Activated naive CD4-positive, alpha-beta T cell treated with anti-CD3 and anti-CD28 coated beads, Interleukin-2, amount 50 U/mL, for 72 hours (primary cell): ENCODE results near the gene EML5. TPM values are rescaled to one million over a fixed set of nuclear protein-coding genes. Genes with fewer than 3 reads are reported as not detected.
A peak's percentile ranks its signal among the peaks of the same experiment; 100 is the strongest.

Experiments used
- ATAC-seq, 2 donors: fragments of 150-1000 bp; cut with Tn5 transposase; 2 replicates each; pipeline ENCODE4 v1.10.0; 2021; ENCODE audit warnings: mild to moderate bottlenecking in 2 of 2, moderate library complexity in 2 of 2
- DNase-seq, 2 donors: peaks; one replicate each; pipeline ENCODE4 v3.0.0; 2021 to 2022; ENCODE audit warnings: low spot score in 2 of 2
- H3K27ac Mint-ChIP-seq, 2 donors: one replicate each; pipeline ENCODE4 v1.8.0; 2022; ENCODE audit warnings: mild to moderate bottlenecking in 2 of 2, mixed read lengths in 2 of 2
- H3K36me3 Mint-ChIP-seq, 2 donors: one replicate each; pipeline ENCODE4 v1.8.0; 2022; ENCODE audit warnings: mixed read lengths in 2 of 2
- H3K9me3 Mint-ChIP-seq, 2 donors: one replicate each; pipeline ENCODE4 v1.8.0; 2022; ENCODE audit warnings: mixed read lengths in 2 of 2
- total RNA-seq, 2 donors: library from RNA; stranded (reverse); gene quantifications; one replicate each; pipeline ENCODE4 v1.2.3, GENCODE V29; 2022

Gene EML5
- 1 to 10 TPM; 1.1 to 2.9 TPM for total RNA-seq

- peak; percentile 86 to 87 for ATAC-seq
- DNase-seq, result peak; percentile 82 to 83
- Mint-ChIP-seq H3K27ac (peak within 1 kb of the TSS; percentile 66 to 98), H3K36me3 (no peaks in the 10 kb centered on the region), H3K9me3 (no peaks in the 10 kb centered on the region)
These were observed at the start of gene EML5 for GRCh38 chr14:88792473-88793258. TSS of gene EML5 (minus strand) at chr14:88792953. CDS start at chr14:88792503, 450 bp downstream.

- H3K36me3 Mint-ChIP-seq, result no peaks in the 10 kb centered on the region
- H3K27ac Mint-ChIP-seq, result no peak overlapping the region
- no peaks in the 10 kb centered on the region for H3K9me3 Mint-ChIP-seq
- DNase-seq (no peak), ATAC-seq (no peak)
These were observed 49.7 kb upstream of the EML5 start for GRCh38 chr14:88842414-88842813.

- DNase-seq (no peak), ATAC-seq (no peak)
- no peak overlapping the region for H3K27ac Mint-ChIP-seq
- no peaks in the 10 kb centered on the region for H3K36me3 Mint-ChIP-seq
- H3K9me3 Mint-ChIP-seq, result no peaks in the 10 kb centered on the region
These were observed 49.0 kb upstream of the EML5 start for GRCh38 chr14:88841741-88842140.

- Mint-ChIP-seq H3K27ac (no peak overlapping the region), H3K9me3 (no peaks in the 10 kb centered on the region), H3K36me3 (no peaks in the 10 kb centered on the region)
- DNase-seq, result no peak
- ATAC-seq, result no peak
These were observed 48.2 kb upstream of the EML5 start for GRCh38 chr14:88840926-88841325.

- no peak for ATAC-seq
- DNase-seq, result no peak
- Mint-ChIP-seq H3K27ac (no peak overlapping the region), H3K9me3 (no peaks in the 10 kb centered on the region), H3K36me3 (no peaks in the 10 kb centered on the region)
These were observed 45.3 kb upstream of the EML5 start for GRCh38 chr14:88838015-88838414.

- H3K36me3 Mint-ChIP-seq, result no peaks in the 10 kb centered on the region
- no peak for ATAC-seq
These were observed 44.7 kb upstream of the EML5 start for GRCh38 chr14:88837495-88837894.

GRCh38 chr14:88835661-88836060, 42.9 kb upstream of the EML5 start:
- H3K27ac Mint-ChIP-seq, result no peak overlapping the region
- H3K9me3 Mint-ChIP-seq, result no peaks in the 10 kb centered on the region
- ATAC-seq (no peak), DNase-seq (no peak)
- H3K36me3 Mint-ChIP-seq, result no peaks in the 10 kb centered on the region

More at GRCh38 chr14:88837495-88837894, 44.7 kb upstream of the EML5 start:
- no peak overlapping the region for H3K27ac Mint-ChIP-seq
- DNase-seq, result no peak
- H3K9me3 Mint-ChIP-seq, result no peaks in the 10 kb centered on the region

- Mint-ChIP-seq H3K36me3 (no peaks in the 10 kb centered on the region), H3K9me3 (no peaks in the 10 kb centered on the region), H3K27ac (no peak overlapping the region)
- no peak for ATAC-seq
- no peak for DNase-seq
These were observed 42.2 kb upstream of the EML5 start for GRCh38 chr14:88834883-88835431.

GRCh38 chr14:88831284-88831683, 38.5 kb upstream of the EML5 start:
- Mint-ChIP-seq H3K36me3 (no peaks in the 10 kb centered on the region), H3K9me3 (no peaks in the 10 kb centered on the region), H3K27ac (no peak overlapping the region)
- ATAC-seq (no peak), DNase-seq (no peak)

GRCh38 chr14:88829685-88830302, 37.0 kb upstream of the EML5 start:
- no peaks in the 10 kb centered on the region for H3K9me3 Mint-ChIP-seq
- no peak overlapping the region for H3K27ac Mint-ChIP-seq
- no peaks in the 10 kb centered on the region for H3K36me3 Mint-ChIP-seq
- ATAC-seq (no peak), DNase-seq (no peak)

GRCh38 chr14:88829188-88829587, 36.4 kb upstream of the EML5 start:
- no peak for DNase-seq
- Mint-ChIP-seq H3K27ac (no peak overlapping the region), H3K9me3 (no peaks in the 10 kb centered on the region), H3K36me3 (no peaks in the 10 kb centered on the region)
- ATAC-seq, result no peak

- no peak for ATAC-seq
- Mint-ChIP-seq H3K36me3 (no peaks in the 10 kb centered on the region), H3K9me3 (no peaks in the 10 kb centered on the region), H3K27ac (no peak overlapping the region)
- no peak for DNase-seq
These were observed 32.8 kb upstream of the EML5 start for GRCh38 chr14:88825503-88825902.

GRCh38 chr14:88825078-88825458, 32.3 kb upstream of the EML5 start:
- Mint-ChIP-seq H3K36me3 (no peaks in the 10 kb centered on the region), H3K27ac (peak overlapping the region; percentile 5 to 90), H3K9me3 (no peaks in the 10 kb centered on the region)
- ATAC-seq (no peak), DNase-seq (no peak)

- H3K27ac Mint-ChIP-seq, result peak within 1 kb of the TSS; percentile 90 to 98
- no peaks in the 10 kb centered on the region for H3K36me3 Mint-ChIP-seq
- DNase-seq, result peak; percentile 78 to 80
- H3K9me3 Mint-ChIP-seq, result no peaks in the 10 kb centered on the region
- peak; percentile 95 to 97 for ATAC-seq
These were observed 31.7 kb upstream of the EML5 start, which contains the start of gene TTC8 for GRCh38 chr14:88824314-88825077. TSS of gene TTC8 (plus strand) at chr14:88824651. CDS start at chr14:88824708, 57 bp downstream.

- Mint-ChIP-seq H3K27ac (peak overlapping the region; percentile 90 to 98), H3K36me3 (no peaks in the 10 kb centered on the region), H3K9me3 (no peaks in the 10 kb centered on the region)
- ATAC-seq (peak in 1 of 2 donors; percentile 16), DNase-seq (no peak)
These were observed 31.2 kb upstream of the EML5 start for GRCh38 chr14:88823968-88824313.

- no peak overlapping the region for H3K27ac Mint-ChIP-seq
- DNase-seq (no peak), ATAC-seq (no peak)
- H3K9me3 Mint-ChIP-seq, result no peaks in the 10 kb centered on the region
- H3K36me3 Mint-ChIP-seq, result no peaks in the 10 kb centered on the region
These were observed 29.1 kb upstream of the EML5 start for GRCh38 chr14:88821888-88822287.

GRCh38 chr14:88821378-88821777, 28.6 kb upstream of the EML5 start:
- no peak for ATAC-seq

More at GRCh38 chr14:88821378-88821777, 28.6 kb upstream of the EML5 start:
- DNase-seq, result no peak
- H3K36me3 Mint-ChIP-seq, result no peaks in the 10 kb centered on the region
- no peak overlapping the region for H3K27ac Mint-ChIP-seq
- no peaks in the 10 kb centered on the region for H3K9me3 Mint-ChIP-seq
